H1 (cell line): ENCODE measurements around the gene OIP5. TPM values are rescaled to one million over a fixed set of nuclear protein-coding genes. Genes with fewer than 3 reads are reported as not detected.
"Not testable (repeated sequence)": the region's sequence is repeated elsewhere in the genome, so short reads cannot be mapped to it uniquely, and the experiment has no call there.

Experiments
- CTCF ChIA-PET: fragments of 300-600 bp; sonication (Branson Sonifier 250); formaldehyde crosslinking; loops from one replicate; lab custom pipeline; 2021; ENCODE audit not compliant: partially characterized antibody; lab: Charles Lee
- POLR2A ChIA-PET: fragments of 300-600 bp; sonication (Branson Sonifier 250); formaldehyde crosslinking; loops from one replicate; lab custom pipeline; 2021; ENCODE audit warnings: inconsistent platforms; ENCODE audit not compliant: partially characterized antibody; lab: Charles Lee
- DNase-seq, 2 experiments: peaks; one replicate each; pipeline versions ENCODE4 v3.0.0 to v3.0.0-alpha.2; 2010 to 2022; ENCODE audit warnings: low spot score in 2 of 2, low read depth in 1 of 2, mixed read lengths in 1 of 2
- FAIRE-seq: peaks from 2 replicates; lab custom pipeline; 2011; peaks lifted over from hg19 to GRCh38; lab: Jason Lieb, UNC
- H2AFZ ChIP-seq: 2 replicates; pipeline ENCODE4 v1.8.1; 2012; ENCODE audit warnings: low read length, inconsistent platforms
- H2AK5ac ChIP-seq: 2 replicates; pipeline ENCODE4 v1.6.1; 2013; ENCODE audit warnings: low read depth, low read length
- H2BK120ac ChIP-seq: replicated peaks from 2 replicates; pipeline ENCODE3; 2013; ENCODE audit warnings: low read depth, low read length, inconsistent platforms
- H2BK12ac ChIP-seq: 2 replicates; pipeline ENCODE4 v1.6.1; 2013; ENCODE audit warnings: low read depth, low read length
- H2BK15ac ChIP-seq: 2 replicates; pipeline ENCODE4 v1.6.1; 2013; ENCODE audit warnings: low read length
- H2BK20ac ChIP-seq: 2 replicates; pipeline ENCODE4 v1.6.1; 2013; ENCODE audit warnings: low read length
- H2BK5ac ChIP-seq: 2 replicates; pipeline ENCODE4 v1.6.1; 2013; ENCODE audit warnings: low read depth, low read length
- H3K14ac ChIP-seq: 2 replicates; pipeline ENCODE4 v1.6.1; 2013; ENCODE audit warnings: inconsistent platforms; ENCODE audit not compliant: insufficient read length
- H3K18ac ChIP-seq: 2 replicates; pipeline ENCODE4 v1.6.1; 2013; ENCODE audit warnings: low read length; ENCODE audit errors: extremely low read depth
- H3K23ac ChIP-seq: 2 replicates; pipeline ENCODE4 v1.6.1; 2013; ENCODE audit warnings: inconsistent platforms; ENCODE audit not compliant: insufficient read length
- H3K23me2 ChIP-seq: 2 replicates; pipeline ENCODE4 v1.6.1; 2013; ENCODE audit warnings: low read depth, low read length
- H3K27ac ChIP-seq: 2 replicates; pipeline ENCODE4 v1.6.1; 2011; ENCODE audit warnings: low read depth, low read length, inconsistent platforms
- H3K27me3 ChIP-seq, 4 experiments: replicated peaks in 1 of 4; 1 replicate in 1 of 4; 2 replicates in 3 of 4; pipeline versions ENCODE4 v1.6.1 to v1.8.1; 2011 to 2013; ENCODE audit warnings: low read length in 3 of 4, mild to moderate bottlenecking in 3 of 4, inconsistent platforms in 2 of 4, mixed read lengths in 2 of 4, moderate library complexity in 1 of 4; ENCODE audit not compliant: control insufficient read depth in 3 of 4, insufficient read depth in 3 of 4; ENCODE audit errors: extremely low read depth in 1 of 4
- H3K36me3 ChIP-seq, 4 experiments: 2 replicates each; pipeline versions ENCODE4 v1.6.1 to v1.8.1; 2011 to 2013; ENCODE audit warnings: mild to moderate bottlenecking in 4 of 4, low read length in 3 of 4, moderate library complexity in 2 of 4, control low read depth in 1 of 4, inconsistent platforms in 1 of 4; ENCODE audit not compliant: insufficient read depth in 4 of 4, control insufficient read depth in 2 of 4
- H3K4ac ChIP-seq: replicated peaks from 2 replicates; pipeline ENCODE3; 2013; ENCODE audit warnings: low read length, low read depth, mixed read lengths, inconsistent platforms; ENCODE audit not compliant: insufficient read length
- H3K4me1 ChIP-seq, 4 experiments: replicated peaks in 1 of 4; 1 replicate in 1 of 4; 2 replicates in 3 of 4; pipeline versions ENCODE4 v1.6.1 to v1.8.1; 2011 to 2013; ENCODE audit warnings: low read length in 3 of 4, inconsistent platforms in 2 of 4, mixed read lengths in 1 of 4; ENCODE audit not compliant: insufficient read depth in 4 of 4, control insufficient read depth in 3 of 4
- H3K4me2 ChIP-seq, 2 experiments: 2 replicates each; pipeline versions ENCODE4 v1.6.1 to v1.8.1; 2011 to 2013; ENCODE audit warnings: low read depth in 2 of 2, low read length in 2 of 2, control low read depth in 1 of 2, inconsistent platforms in 1 of 2, mild to moderate bottlenecking in 1 of 2; ENCODE audit not compliant: insufficient read depth in 1 of 2
- H3K4me3 ChIP-seq, 4 experiments: fragments of 200-600, 300-600 bp in 1 of 4; sonication (generic), shearing (Covaris generic), sonication (Bioruptor Twin) in 1 of 4; 2 replicates each; pipeline versions ENCODE4 v1.5.1 to v1.8.1; 2011 to 2016; ENCODE audit warnings: low read length in 4 of 4, low read depth in 3 of 4, control low read depth in 2 of 4, inconsistent platforms in 2 of 4, mild to moderate bottlenecking in 2 of 4, mixed read lengths in 1 of 4, moderate library complexity in 1 of 4; ENCODE audit not compliant: insufficient read depth in 2 of 4; ENCODE audit errors: extremely low read depth in 1 of 4
- H3K56ac ChIP-seq: replicated peaks from 2 replicates; pipeline ENCODE3; 2013; ENCODE audit warnings: low read depth, mild to moderate bottlenecking, mixed read lengths, low read length, inconsistent platforms; ENCODE audit not compliant: insufficient read length
- H3K79me1 ChIP-seq: 2 replicates; pipeline ENCODE4 v1.6.1; 2013; ENCODE audit warnings: low read depth, low read length, control low read depth
- H3K79me2 ChIP-seq, 2 experiments: 2 replicates each; pipeline versions ENCODE4 v1.6.1 to v1.8.1; 2012 to 2013; ENCODE audit warnings: low read length in 2 of 2, mild to moderate bottlenecking in 2 of 2, inconsistent platforms in 1 of 2; ENCODE audit not compliant: insufficient read depth in 2 of 2, control insufficient read depth in 1 of 2
- H3K9ac ChIP-seq, 4 experiments: replicated peaks in 1 of 4; 1 replicate in 1 of 4; 2 replicates in 3 of 4; pipeline versions ENCODE4 v1.6.1 to v1.8.1; 2011 to 2013; ENCODE audit warnings: low read depth in 3 of 4, low read length in 3 of 4, control low read depth in 2 of 4, mild to moderate bottlenecking in 2 of 4, moderate library complexity in 2 of 4, inconsistent platforms in 1 of 4; ENCODE audit errors: extremely low read depth in 1 of 4
- H3K9me3 ChIP-seq, 2 experiments: 2 replicates each; pipeline versions ENCODE4 v1.6.1 to v1.8.1; 2012 to 2013; ENCODE audit warnings: mild to moderate bottlenecking in 2 of 2, moderate library complexity in 2 of 2, control low read depth in 1 of 2, inconsistent platforms in 1 of 2, low read depth in 1 of 2, low read length in 1 of 2, mixed read lengths in 1 of 2; ENCODE audit not compliant: insufficient read depth in 2 of 2
- H4K20me1 ChIP-seq, 2 experiments: replicated peaks in 1 of 2; 2 replicates each; pipeline versions ENCODE3 to v1.8.1; 2011 to 2013; ENCODE audit warnings: inconsistent platforms in 2 of 2, low read length in 2 of 2, mild to moderate bottlenecking in 1 of 2; ENCODE audit not compliant: insufficient read depth in 2 of 2, control insufficient read depth in 1 of 2
- H4K5ac ChIP-seq: 2 replicates; pipeline ENCODE4 v1.6.1; 2013; ENCODE audit warnings: low read length, low read depth, mixed read lengths, inconsistent platforms; ENCODE audit not compliant: insufficient read length
- H4K8ac ChIP-seq: 2 replicates; pipeline ENCODE4 v1.8.0; 2013; ENCODE audit warnings: mild to moderate bottlenecking, moderate library complexity, low read length, inconsistent platforms; ENCODE audit not compliant: insufficient read depth; ENCODE audit errors: extremely low read depth
- H4K91ac ChIP-seq: replicated peaks from 2 replicates; pipeline ENCODE3; 2013; ENCODE audit warnings: low read length, mixed read lengths, inconsistent platforms; ENCODE audit not compliant: insufficient read length
- ASH2L ChIP-seq: fragments of 200-600, 300-600 bp; sonication (generic); IDR thresholded peaks from one replicate; pipeline ENCODE4 v1.7.1; 2017; ENCODE audit warnings: low read length
- KDM4A ChIP-seq: IDR thresholded peaks from one replicate; pipeline ENCODE4 v1.7.1; 2012; ENCODE audit warnings: low read depth, mild to moderate bottlenecking, moderate library complexity, low read length, inconsistent platforms; ENCODE audit not compliant: severe bottlenecking
- MAX ChIP-seq: IDR thresholded peaks from 2 replicates; pipeline ENCODE4 v1.6.1; 2012; ENCODE audit warnings: inconsistent platforms
- POLR2AphosphoS5 ChIP-seq: IDR thresholded peaks from 2 replicates; pipeline ENCODE4 v1.6.1; 2011; ENCODE audit warnings: low read depth, low read length
- SIN3A ChIP-seq, 2 experiments: IDR thresholded peaks in 1 of 2; conservative IDR thresholded peaks in 1 of 2; 2 replicates each; pipeline ENCODE4 v1.6.1; 2011 to 2012; ENCODE audit warnings: low read length in 2 of 2, improper control_type of control experiment in 1 of 2, low read depth in 1 of 2, mild to moderate bottlenecking in 1 of 2
- SIRT6 ChIP-seq: IDR thresholded peaks from one replicate; pipeline ENCODE4 v1.7.1; 2012; ENCODE audit warnings: low read length, inconsistent platforms
- YY1 ChIP-seq: IDR thresholded peaks from 2 replicates; pipeline ENCODE4 v1.6.1; 2011; ENCODE audit warnings: low read depth, mild to moderate bottlenecking, low read length
- WGBS, 2 experiments: shearing (Covaris generic) in 1 of 2; methylation state at CpG; one replicate each; pipeline versions ENCODE4 v1.1.6 to v1.1.7; 2013 to 2015; ENCODE audit warnings: low lambda C conversion rate in 2 of 2, mixed read lengths in 2 of 2, inconsistent platforms in 1 of 2, low coverage in 1 of 2, missing lambda C conversion rate in 1 of 2; ENCODE audit not compliant: insufficient replicate concordance in 2 of 2, insufficient coverage in 1 of 2, insufficient read length in 1 of 2; ENCODE audit errors: extremely low coverage in 1 of 2, missing lambda C conversion rate in 1 of 2; 5-methylcytosine and 5-hydroxymethylcytosine counted together
- polyA plus RNA-seq, 7 experiments: library from polyadenylated mRNA; depleted of rRNA in 3 of 7; stranded (reverse) in 5 of 7; unstranded in 2 of 7; fragments of >200 nt in 5 of 7; fragments of 200-250 nt in 2 of 7; gene quantifications; 1 replicate in 5 of 7; 2 replicates in 1 of 7; 4 replicates in 1 of 7; pipeline versions ENCODE4 v1.2.1 to v1.2.3, GENCODE V29; 2011 to 2013; ENCODE audit warnings: missing spikeins in 2 of 7, mixed read lengths in 2 of 7
- total RNA-seq: library from RNA; stranded (reverse); fragmentation: NEBNext Ultra II Directional; extraction: Animal tissue kit (Norgen Biotek cat#: 25700); gene quantifications from 2 replicates; pipeline ENCODE4 v1.2.1, GENCODE V29; 2021
- TF ChIP-seq, protein P1 (sequence below), 3 experiments: IDR thresholded peaks; 1 replicate in 2 of 3; 2 replicates in 1 of 3; pipeline versions ENCODE4 v1.5.1 to v1.6.1; 2011; ENCODE audit warnings: low read length in 3 of 3, mild to moderate bottlenecking in 3 of 3, inconsistent platforms in 2 of 3, low read depth in 1 of 3, moderate library complexity in 1 of 3; ENCODE audit not compliant: insufficient read depth in 1 of 3; ENCODE audit errors: control extremely low read depth in 1 of 3

OIP5 gene
- total and polyA plus RNA-seq, 2 of the 8 experiments (the other 6 are each of a cell fraction or from before 2014, with no cell fraction given) = 34.8 to 44.5 TPM

DNA sequence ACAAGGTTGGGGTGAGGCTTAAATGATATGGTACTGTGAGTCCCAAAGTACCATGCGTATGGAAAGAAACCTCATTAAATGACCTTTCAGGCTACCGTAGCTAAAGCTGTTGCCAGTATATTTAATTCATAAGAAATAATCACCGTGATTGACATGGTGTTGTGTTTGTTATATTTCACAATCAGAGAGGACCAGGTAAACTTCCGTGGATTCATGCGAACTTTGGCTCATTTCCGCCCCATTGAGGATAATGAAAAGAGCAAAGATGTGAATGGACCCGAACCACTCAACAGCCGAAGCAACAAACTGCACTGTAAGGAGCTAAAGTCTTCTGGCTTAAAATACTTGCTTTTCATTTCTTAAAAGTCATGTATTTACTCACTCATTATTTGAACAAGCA is 69.8 kb downstream of the OIP5 start (continued):
- TF ChIP-seq, protein P1, sequence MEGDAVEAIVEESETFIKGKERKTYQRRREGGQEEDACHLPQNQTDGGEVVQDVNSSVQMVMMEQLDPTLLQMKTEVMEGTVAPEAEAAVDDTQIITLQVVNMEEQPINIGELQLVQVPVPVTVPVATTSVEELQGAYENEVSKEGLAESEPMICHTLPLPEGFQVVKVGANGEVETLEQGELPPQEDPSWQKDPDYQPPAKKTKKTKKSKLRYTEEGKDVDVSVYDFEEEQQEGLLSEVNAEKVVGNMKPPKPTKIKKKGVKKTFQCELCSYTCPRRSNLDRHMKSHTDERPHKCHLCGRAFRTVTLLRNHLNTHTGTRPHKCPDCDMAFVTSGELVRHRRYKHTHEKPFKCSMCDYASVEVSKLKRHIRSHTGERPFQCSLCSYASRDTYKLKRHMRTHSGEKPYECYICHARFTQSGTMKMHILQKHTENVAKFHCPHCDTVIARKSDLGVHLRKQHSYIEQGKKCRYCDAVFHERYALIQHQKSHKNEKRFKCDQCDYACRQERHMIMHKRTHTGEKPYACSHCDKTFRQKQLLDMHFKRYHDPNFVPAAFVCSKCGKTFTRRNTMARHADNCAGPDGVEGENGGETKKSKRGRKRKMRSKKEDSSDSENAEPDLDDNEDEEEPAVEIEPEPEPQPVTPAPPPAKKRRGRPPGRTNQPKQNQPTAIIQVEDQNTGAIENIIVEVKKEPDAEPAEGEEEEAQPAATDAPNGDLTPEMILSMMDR (IDR thresholded peaks at IDR 0.05; ENCODE audit: control extremely low read depth in 1 of 3, insufficient read depth in 1 of 3, low read depth in 1 of 3, low read length in 3 of 3) = no peak
- TF ChIP-seq KDM4A (no peak), MAX (no peak), YY1 (no peak), ASH2L (no peak), POLR2AphosphoS5 (no peak), SIRT6 (no peak), SIN3A (conservative IDR thresholded peaks at IDR 0.05 in 1 of 2, IDR thresholded peaks at IDR 0.05 in 1 of 2; ENCODE audit: low read depth in 1 of 2, low read length in 2 of 2) (no peak)

- H4K8ac ChIP-seq, H4K20me1 ChIP-seq, H3K23me2 ChIP-seq, H2AFZ ChIP-seq, H3K56ac ChIP-seq, H3K14ac ChIP-seq, H3K79me2 ChIP-seq, H2BK120ac ChIP-seq, H3K9me3 ChIP-seq, H3K4me2 ChIP-seq, H2BK20ac ChIP-seq, H4K91ac ChIP-seq, H3K27ac ChIP-seq, H2AK5ac ChIP-seq, FAIRE-seq, H3K4me3 ChIP-seq, H2BK15ac ChIP-seq, H3K18ac ChIP-seq, H4K5ac ChIP-seq, H3K79me1 ChIP-seq, H3K23ac ChIP-seq, H2BK12ac ChIP-seq, H3K9ac ChIP-seq, H3K4me1 ChIP-seq, H2BK5ac ChIP-seq, H3K27me3 ChIP-seq, DNase-seq, H3K4ac ChIP-seq, POLR2A ChIA-PET: not testable (repeated sequence)
- 93% methylated on average over 7 of the region's 7 CpGs; no CpG with 5 or more reads in 1 of the 2 experiments for whole genome bisulfite sequencing, 2 experiments
- H3K36me3 ChIP-seq = peaks cover 0 to 15% (median 4%) of the 10 kb centered on the region in 4 experiments; a peak in 3 of 8 replicates
- CTCF ChIA-PET = interaction anchor here (0.9 kb wide), 1 partner anchor 30 kb away, joined by 3 read pairs; the partner anchor contains the start of gene CHP1
Measured at GRCh38 chr15:41260924-41261323, 71.5 kb downstream of the OIP5 start.
